ENCODE results near the gene KRTAP24-1.

KRTAP24-1 gene

GRCh38 chr21:30233228-30234020 lies 49.3 kb downstream of the KRTAP24-1 start:
- no peak for DNase-seq

GRCh38 chr21:30232011-30232410 lies 50.7 kb downstream of the KRTAP24-1 start:
- no peak for DNase-seq
